Measurements from ENCODE around the gene TRIM26.
"Not testable (repeated sequence)": the region's sequence is repeated elsewhere in the genome, so short reads cannot be mapped to it uniquely, and the experiment has no call there.

The TRIM26 gene

DNA sequence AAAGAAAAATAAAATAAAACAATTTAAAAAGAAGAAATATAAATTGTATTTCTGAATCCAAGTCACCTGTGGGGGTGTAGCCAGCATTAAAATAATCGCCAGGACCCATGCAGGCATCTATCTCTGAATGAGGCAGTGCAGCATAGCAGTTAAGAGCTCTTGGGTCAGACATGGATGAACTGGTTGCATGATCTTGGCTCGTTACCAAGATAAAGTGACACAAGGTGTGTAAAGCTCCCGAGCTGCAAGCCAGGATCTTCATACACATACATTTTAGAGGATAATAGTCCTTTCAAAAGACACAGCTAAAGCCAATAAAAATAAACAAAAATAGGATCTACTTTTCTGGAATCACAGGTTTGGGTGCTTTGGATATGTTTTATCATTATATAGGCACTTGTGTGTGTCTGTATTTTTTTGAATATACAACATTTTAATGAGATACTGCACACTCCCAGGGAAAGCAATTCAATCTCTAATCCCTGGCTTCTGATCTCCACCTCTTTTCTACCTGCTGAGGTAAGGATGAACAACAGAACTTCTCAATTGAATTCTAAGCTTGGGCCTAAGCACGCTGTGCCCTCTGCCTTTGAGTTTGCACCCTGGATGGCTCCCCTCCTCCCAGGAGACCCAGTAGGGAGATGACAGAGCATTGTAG lies 61.1 kb downstream of the TRIM26 start:
- DNase-seq: no peak

DNA sequence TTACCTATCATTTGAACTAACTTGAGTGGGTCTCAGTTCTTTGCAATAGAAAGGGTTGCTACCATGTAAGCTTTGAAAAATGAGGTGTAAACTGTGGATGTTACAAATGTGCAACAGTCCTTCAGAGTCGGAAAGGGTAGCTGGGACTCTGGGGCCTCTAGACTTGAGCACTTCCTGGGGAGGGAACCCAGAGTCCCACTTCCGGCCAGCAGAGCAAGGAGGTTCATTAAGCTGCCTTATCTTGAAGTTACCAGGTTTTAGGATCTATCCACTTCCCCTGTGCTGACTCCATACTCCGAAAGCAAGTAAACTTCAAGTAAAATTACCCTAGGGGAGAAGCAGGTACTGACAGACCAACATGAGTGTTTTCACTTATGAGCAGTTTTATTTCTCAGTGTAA lies 61.6 kb downstream of the TRIM26 start:
- no peak for DNase-seq

DNA sequence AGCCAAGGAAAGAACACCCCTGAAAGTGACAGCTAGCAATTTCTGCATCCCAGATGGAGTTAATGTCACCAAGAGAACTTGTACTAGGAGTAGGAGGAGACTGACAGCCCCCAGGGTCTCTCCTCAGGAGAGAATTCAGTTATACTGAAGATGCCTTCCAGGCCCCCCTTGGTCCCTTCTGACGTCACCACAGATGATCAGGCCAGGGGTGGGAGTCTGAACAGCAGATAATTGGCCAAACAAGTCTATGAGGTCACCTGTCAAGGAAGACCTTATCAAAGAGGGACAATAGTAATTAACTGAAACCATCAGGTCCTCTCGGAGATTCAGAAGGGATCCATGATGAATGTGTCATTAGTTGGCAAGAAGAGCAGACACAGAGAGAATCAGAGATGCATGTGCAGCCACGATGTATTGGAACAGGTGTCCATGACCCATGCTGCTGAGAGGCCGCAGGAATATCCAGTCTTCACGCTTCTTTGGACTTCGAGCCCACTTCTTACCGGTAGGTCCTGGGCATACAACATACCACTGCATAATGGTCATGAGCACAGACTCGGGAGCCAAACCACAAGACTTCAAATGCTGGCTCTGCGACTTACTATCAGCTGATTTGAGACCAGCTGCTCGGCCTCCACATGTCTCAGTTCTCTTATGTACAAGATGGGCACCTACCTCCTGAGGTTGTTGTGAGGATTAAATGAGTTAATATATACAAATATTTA lies 62.4 kb downstream of the TRIM26 start:
- DNase-seq: no peak

DNA sequence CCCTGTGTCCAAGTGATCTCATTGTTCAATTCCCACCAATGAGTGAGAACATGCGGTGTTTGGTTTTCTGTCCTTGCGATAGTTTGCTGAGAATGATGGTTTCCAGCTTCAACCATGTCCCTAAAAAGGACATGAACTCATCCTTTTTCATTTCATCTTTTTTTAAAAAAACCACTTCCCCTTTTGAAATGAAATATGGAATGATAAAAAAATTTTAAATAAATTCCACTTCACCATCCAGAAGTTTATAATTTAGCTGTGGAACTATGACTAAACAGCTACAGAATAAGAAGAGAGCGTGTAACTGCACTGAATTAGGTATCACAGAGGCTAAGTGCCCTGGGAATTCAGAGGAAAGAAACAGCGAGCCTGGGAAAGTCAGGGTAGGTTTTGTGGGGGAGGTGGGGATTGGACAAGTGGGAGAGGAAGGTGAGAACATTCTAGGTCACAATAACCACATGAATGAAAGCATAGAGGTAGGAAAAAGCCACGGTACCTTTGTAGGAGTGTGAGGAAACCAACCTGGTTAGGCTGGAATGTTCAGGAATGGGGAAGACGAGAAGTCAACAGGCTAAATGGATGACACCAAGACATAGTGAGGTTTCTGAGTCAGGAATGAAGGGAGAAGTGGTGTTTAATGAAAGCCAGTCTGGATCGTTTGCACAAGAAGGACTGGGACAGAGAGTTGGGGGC lies 63.2 kb downstream of the TRIM26 start:
- no peak for DNase-seq

DNA sequence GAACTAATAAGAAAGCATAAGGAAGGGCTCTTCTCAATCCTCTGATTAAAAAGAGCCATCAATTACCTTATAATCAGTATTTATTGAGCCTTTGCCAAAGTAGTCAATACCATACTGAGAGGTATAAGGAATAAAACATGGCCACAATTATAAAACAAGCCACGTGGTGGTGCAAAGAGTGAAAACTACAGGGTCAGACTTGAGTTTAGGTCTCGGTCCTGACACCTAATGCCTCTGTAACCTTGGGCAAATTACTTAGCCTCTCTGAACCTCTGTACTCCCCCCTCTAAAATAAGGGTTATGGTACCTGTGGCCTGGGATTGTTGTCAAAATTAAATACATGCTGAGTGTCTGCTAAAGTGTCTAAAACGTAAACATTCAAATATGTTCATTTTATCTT lies 64.0 kb downstream of the TRIM26 start:
- no peak for DNase-seq

DNA sequence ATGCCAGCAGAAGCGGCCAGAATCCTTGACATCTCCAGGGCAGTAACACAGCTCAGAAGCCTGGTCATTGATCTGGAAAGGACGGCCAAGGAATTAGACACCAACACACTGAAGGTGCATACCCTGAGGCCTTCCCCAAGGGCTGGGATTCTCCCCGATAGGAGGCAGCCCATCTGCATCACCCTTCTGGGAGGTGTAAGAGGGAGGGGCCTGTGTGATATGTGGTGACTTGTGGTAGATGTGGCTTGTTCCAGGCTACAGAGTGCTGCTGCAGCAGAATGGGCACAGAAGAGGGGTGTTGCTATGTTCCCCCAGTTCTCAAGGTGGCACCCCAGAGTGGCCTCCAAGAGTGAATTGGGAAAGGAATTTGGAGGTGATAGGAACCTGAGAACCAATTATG lies 66.1 kb downstream of the TRIM26 start:
- no peak for DNase-seq

DNA sequence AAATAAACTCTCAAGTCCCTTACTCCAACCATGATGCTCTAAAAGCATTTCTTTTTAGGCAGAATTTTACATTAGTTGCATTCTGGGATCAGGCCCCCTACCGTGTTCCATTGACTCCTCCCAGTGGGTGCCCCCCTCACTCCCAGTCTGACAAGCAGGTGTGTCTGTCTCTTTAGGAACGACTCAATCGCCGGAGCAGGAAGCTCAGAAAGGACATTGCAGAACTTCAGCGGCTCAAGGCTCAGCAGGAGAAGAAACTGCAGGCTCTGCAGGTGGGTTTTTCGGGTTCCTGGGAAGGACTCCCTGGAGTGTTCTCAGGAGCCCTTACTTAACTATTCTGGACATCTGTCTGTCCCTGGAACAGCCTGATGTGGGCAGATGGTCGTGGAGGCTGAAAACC lies 67.4 kb downstream of the TRIM26 start:
- DNase-seq: no peak

DNA sequence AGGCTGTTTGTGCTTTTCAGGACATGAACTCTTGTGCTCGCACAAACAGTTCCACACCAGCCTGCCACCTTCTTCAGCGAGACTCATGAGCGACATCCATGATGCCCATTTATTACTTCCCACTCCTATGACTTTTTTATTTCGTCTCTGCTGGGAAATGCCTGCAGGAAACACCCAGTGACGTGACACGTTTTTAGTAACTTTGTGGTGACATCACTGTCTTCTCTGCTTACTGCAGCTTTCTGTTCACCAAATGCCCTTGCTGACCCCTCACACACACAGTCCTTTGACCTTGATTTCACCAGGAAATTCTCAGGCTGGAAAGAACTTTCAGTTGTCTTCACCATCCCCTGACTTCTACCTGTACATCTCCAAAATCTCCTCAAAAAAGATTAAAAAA lies 68.4 kb downstream of the TRIM26 start:
- no peak for DNase-seq

DNA sequence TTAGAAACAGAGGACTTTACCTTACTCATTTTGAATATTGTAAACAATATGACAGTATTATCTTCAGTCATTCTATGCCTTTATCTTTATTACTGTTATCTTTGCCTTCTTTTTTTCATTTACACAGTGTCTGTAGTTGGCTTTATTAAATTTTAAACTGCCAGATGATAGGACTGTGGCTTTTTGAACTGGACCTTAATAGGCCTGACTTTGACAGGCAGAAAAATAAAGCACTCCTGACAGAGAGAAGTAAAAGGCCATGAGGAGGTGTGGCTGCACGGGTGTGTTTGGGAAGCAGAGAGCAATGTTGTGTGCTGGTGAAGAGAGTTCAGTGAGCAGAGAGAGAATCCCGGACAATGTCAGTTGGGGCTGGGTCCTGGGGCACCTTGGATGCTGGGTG lies 69.4 kb downstream of the TRIM26 start:
- DNase-seq: no peak

DNA sequence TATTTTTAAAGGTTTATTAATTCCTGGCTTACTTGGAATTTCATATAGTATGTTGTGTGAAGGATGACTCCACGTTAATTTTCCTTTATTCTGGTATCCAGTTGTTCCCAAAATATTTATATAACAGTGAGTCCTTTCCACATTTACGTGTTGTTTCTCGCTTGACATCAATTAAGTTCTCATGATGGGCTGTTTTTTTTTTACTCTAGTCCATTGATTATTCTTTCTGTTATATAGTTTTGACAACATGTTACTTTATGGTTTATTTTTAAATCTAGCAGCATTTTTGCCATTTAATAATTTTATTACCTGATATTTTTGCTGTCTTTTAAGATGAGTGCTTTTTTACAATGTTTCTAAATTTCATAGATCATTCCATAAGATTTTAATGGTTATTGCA lies 70.5 kb downstream of the TRIM26 start:
- DNase-seq: no peak

DNA sequence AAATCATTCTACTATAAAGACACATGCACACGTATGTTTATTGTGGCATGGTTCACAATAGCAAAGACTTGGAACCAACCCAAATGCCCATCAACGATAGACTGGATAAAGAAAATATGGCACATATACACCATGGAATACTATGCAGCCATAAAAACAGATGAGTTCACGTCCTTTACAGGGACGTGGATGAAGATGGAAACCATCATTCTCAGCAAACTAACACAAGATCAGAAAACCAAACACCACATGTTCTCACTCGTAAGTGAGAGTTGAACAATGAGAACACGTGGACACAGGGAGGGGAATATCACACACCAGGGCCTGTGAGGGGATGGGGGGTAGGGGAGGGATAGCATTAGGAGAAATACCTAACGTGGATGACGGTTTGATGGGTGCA lies 73.0 kb downstream of the TRIM26 start:
- DNase-seq: not testable (repeated sequence)

DNA sequence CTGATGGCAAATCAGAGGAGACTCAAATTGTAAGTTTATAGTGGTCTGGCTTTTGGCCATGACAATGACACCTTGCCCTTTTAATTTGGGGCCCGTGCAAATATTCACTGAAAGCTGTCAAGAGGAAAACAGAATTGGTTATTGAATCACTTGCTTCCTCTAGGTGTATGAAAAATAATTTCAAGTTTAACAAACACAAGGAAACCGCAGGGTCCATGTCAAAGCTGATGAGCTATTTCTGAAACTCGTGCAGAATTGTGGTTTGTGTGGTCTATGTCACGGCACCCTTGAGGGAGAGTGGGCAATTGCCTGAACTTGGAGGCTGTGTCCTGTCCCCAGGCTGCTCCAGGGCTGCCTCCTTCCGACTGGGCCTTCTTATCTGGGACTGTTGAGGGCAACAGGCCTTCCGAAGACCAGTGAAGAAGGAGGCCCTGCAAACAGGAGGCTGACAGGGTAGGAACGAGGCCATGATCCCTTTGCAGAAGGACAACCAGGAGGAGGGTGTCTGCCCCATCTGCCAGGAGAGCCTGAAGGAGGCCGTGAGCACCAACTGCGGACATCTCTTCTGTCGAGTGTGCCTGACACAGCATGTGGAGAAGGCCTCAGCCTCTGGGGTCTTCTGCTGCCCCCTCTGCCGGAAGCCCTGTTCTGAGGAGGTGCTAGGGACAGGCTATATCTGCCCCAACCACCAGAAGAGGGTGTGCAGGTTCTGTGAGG lies 76.5 kb downstream of the TRIM26 start:
- DNase-seq: no peak

DNA sequence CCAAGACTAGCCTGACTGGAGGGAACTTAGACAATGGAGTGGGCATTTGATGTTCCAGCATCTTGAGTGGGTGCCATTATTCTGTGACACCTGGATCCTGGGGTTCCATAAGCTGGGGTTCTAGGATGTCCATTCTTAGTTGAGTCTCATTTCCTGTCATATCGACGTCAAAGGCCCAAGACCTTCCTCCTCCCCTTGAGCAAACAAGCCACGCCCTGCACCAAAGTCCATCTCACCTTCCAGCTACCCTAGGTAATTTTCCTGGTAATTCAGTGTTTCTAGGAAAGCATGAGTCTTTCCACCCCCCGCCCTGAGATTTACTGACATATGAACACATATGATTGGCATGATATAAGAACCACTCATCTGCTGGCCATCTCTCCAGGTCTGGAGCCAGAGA lies 77.4 kb downstream of the TRIM26 start, which contains the start of gene TRIM40:
Gene TRIM40, plus strand, starts transcription at position 384 of the 400 bp plus-strand sequence. CDS start 897 bp downstream, outside the sequence.
- DNase-seq: no peak

DNA sequence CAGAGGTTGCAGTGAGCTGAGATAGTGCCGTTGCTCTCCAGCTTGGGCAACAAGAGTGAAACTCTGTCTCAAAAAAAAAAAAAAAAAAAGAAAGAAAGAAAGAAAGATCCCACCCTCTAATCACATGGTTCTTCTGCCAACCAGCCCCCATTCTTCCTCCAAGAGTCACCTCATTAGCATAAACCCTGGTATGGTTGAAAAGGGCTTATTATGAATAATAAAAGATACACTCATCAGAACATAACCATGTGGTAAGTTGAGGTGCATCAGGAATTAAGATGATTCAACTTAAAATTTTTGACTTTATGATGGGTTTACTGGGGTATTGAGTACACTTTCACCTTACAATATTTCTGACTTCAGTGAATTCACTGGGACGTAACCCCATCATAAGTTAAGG lies 78.1 kb downstream of the TRIM26 start:
- no peak for DNase-seq

Measured in NCI-H1930 (cell line).